ENCODE data around the gene SLC38A10.

The SLC38A10 gene

GRCh38 chr17:81200201-81200600, 94.9 kb downstream of the SLC38A10 start:
- no peak for DNase-seq

- DNase-seq, result no peak
These were observed 95.7 kb downstream of the SLC38A10 start for GRCh38 chr17:81199482-81199830.

- no peak for DNase-seq
These were observed 96.2 kb downstream of the SLC38A10 start for GRCh38 chr17:81198826-81199481.

- no peak for DNase-seq
These were observed 97.1 kb downstream of the SLC38A10 start for GRCh38 chr17:81197831-81198490.

- DNase-seq, result no peak
These were observed 97.7 kb downstream of the SLC38A10 start for GRCh38 chr17:81197409-81197795.

- DNase-seq, result no peak
These were observed 98.3 kb downstream of the SLC38A10 start for GRCh38 chr17:81196505-81197408.

- DNase-seq, result no peak
These were observed 99.1 kb downstream of the SLC38A10 start for GRCh38 chr17:81195941-81196495.
